GM10266 (cell line): Measurements from ENCODE around the gene SNX4.

Experiments used
- DNase-seq: peaks from one replicate; pipeline ENCODE4 v3.0.0; 2012; ENCODE audit errors: extremely low spot score
- CTCF ChIP-seq: IDR thresholded peaks from 2 replicates; pipeline ENCODE4 v1.5.1; 2012; ENCODE audit warnings: mild to moderate bottlenecking, low read depth; ENCODE audit not compliant: control insufficient read depth, insufficient read depth; ENCODE audit errors: missing control alignments

SNX4 gene

GRCh38 chr3:125403789-125404188, 116.2 kb downstream of the SNX4 start:
- no peak for TF ChIP-seq CTCF
- no peak for DNase-seq

GRCh38 chr3:125402639-125403038, 117.4 kb downstream of the SNX4 start:
- TF ChIP-seq CTCF, result no peak
- DNase-seq, result no peak

DNA sequence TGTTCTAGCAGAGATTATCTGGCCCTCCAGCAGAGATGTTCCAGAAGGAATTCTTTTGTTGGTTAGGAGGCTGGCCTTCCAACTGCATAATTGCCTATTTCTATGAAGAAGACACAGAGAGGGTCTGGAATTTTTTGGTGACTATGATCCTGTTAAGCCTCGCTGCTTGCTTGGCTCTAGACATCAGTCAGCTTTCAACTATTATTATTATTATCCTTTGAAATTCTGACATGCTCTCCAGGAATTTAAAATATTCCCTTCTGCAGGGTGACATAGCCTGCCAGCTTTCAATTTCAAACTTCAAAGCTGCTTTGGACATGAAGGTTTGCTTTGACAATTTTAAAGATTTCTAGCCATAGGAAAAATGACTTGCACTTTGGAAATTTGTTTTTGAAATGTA, 118.6 kb downstream of the SNX4 start:
- DNase-seq, result no peak
- no peak for TF ChIP-seq CTCF

GRCh38 chr3:125398952-125399351, 121.0 kb downstream of the SNX4 start:
- TF ChIP-seq CTCF, result peak; percentile 31
- DNase-seq, result peak; percentile 23
